Mesothelial cell of epicardium (in vitro differentiated cells): ENCODE results near the gene ADAMTSL1. TPM values are rescaled to one million over a fixed set of nuclear protein-coding genes. Genes with fewer than 3 reads are reported as not detected.

Source experiments
- DNase-seq, 2 experiments: peaks; one replicate each; pipeline ENCODE4 v3.0.0; 2021; ENCODE audit warnings: low spot score in 2 of 2; ENCODE audit not compliant: unreplicated experiment in 2 of 2
- H3K27ac Mint-ChIP-seq: 2 replicates; pipeline ENCODE4 v1.8.0; 2021; ENCODE audit warnings: mixed read lengths
- H3K27me3 Mint-ChIP-seq: 2 replicates; pipeline ENCODE4 v1.8.0; 2021; ENCODE audit warnings: low read depth, mixed read lengths
- H3K36me3 Mint-ChIP-seq: 2 replicates; pipeline ENCODE4 v1.8.0; 2021; ENCODE audit warnings: mixed read lengths
- H3K4me1 Mint-ChIP-seq: 2 replicates; pipeline ENCODE4 v1.8.0; 2021; ENCODE audit warnings: mixed read lengths
- H3K4me3 Mint-ChIP-seq: 2 replicates; pipeline ENCODE4 v1.8.0; 2021; ENCODE audit warnings: mild to moderate bottlenecking, moderate library complexity, mixed read lengths
- H3K9me3 Mint-ChIP-seq: 2 replicates; pipeline ENCODE4 v1.8.0; 2021; ENCODE audit warnings: mixed read lengths
- CTCF ChIP-seq: fragments of 200-600 bp; sonication (generic); IDR thresholded peaks from one replicate; pipeline ENCODE4 v1.5.0; 2021; ENCODE audit warnings: antibody characterized with exemption; ENCODE audit not compliant: unreplicated experiment
- total RNA-seq: library from RNA; stranded (reverse); gene quantifications from 3 replicates; pipeline ENCODE4 v1.2.1, GENCODE V29; 2021

Gene ADAMTSL1
- total RNA-seq, 1 donor from 2014 or later, result 48.0 TPM

- no peaks in the 10 kb centered on the region for H3K36me3 Mint-ChIP-seq
These were observed 96.1 kb downstream of the ADAMTSL1 start for GRCh38 chr9:18569941-18570630.

GRCh38 chr9:18573021-18573556 lies 99.1 kb downstream of the ADAMTSL1 start:
- Mint-ChIP-seq H3K4me3 (no peak overlapping the region), H3K36me3 (no peaks in the 10 kb centered on the region), H3K27ac (no peak overlapping the region), H3K27me3 (no peaks in the 10 kb centered on the region), H3K4me1 (peaks cover 7% of the 10 kb centered on the region), H3K9me3 (no peaks in the 10 kb centered on the region)
- no peak for DNase-seq
- no peak for TF ChIP-seq CTCF

More at GRCh38 chr9:18569941-18570630, 96.1 kb downstream of the ADAMTSL1 start:
- Mint-ChIP-seq H3K27ac (no peak overlapping the region), H3K9me3 (no peaks in the 10 kb centered on the region), H3K4me1 (peaks cover 11% of the 10 kb centered on the region), H3K4me3 (no peak overlapping the region), H3K27me3 (no peaks in the 10 kb centered on the region)
- DNase-seq, result no peak
- TF ChIP-seq CTCF, result no peak

GRCh38 chr9:18575686-18576085 lies 101.7 kb downstream of the ADAMTSL1 start:
- Mint-ChIP-seq H3K4me1 (no peaks in the 10 kb centered on the region), H3K27me3 (no peaks in the 10 kb centered on the region), H3K4me3 (no peak overlapping the region), H3K36me3 (no peaks in the 10 kb centered on the region), H3K9me3 (no peaks in the 10 kb centered on the region), H3K27ac (no peak overlapping the region)
- no peak for TF ChIP-seq CTCF
- no peak for DNase-seq

- DNase-seq, result no peak
- Mint-ChIP-seq H3K4me3 (no peak overlapping the region), H3K9me3 (peaks cover 4% of the 10 kb centered on the region), H3K27me3 (no peaks in the 10 kb centered on the region), H3K27ac (no peak overlapping the region), H3K36me3 (peaks cover 6% of the 10 kb centered on the region), H3K4me1 (peaks cover 2% of the 10 kb centered on the region)
- no peak for TF ChIP-seq CTCF
These were observed 105.6 kb downstream of the ADAMTSL1 start for GRCh38 chr9:18579536-18579935.

GRCh38 chr9:18580151-18580550 lies 106.2 kb downstream of the ADAMTSL1 start:
- Mint-ChIP-seq H3K36me3 (peaks cover 6% of the 10 kb centered on the region), H3K27ac (no peak overlapping the region), H3K4me1 (peaks cover 2% of the 10 kb centered on the region), H3K9me3 (peaks cover 4% of the 10 kb centered on the region), H3K27me3 (no peaks in the 10 kb centered on the region), H3K4me3 (no peak overlapping the region)
- DNase-seq, result no peak
- no peak for TF ChIP-seq CTCF
